Liver (tissue), 9 donors: ENCODE measurements around the gene HAUS8. TPM values are rescaled to one million over a fixed set of nuclear protein-coding genes. Genes with fewer than 3 reads are reported as not detected.

Source experiments
- DNase-seq: peaks from one replicate; pipeline ENCODE4 v3.0.0-alpha.2; 2017; ENCODE audit warnings: low spot score
- H3K27ac ChIP-seq, 2 donors: one replicate each; pipeline ENCODE4 v1.7.0; 2013; ENCODE audit warnings: inconsistent platforms in 2 of 2, low read length in 2 of 2, control low read depth in 1 of 2, low read depth in 1 of 2, mild to moderate bottlenecking in 1 of 2
- H3K27me3 ChIP-seq, 4 donors: one replicate each; pipeline versions ENCODE4 v1.6.1 to v1.7.0; 2013; ENCODE audit warnings: low read length in 3 of 4, inconsistent platforms in 1 of 4, mild to moderate bottlenecking in 1 of 4, moderate library complexity in 1 of 4; ENCODE audit not compliant: control insufficient read depth in 4 of 4, insufficient read depth in 4 of 4
- H3K36me3 ChIP-seq, 4 donors: one replicate each; pipeline versions ENCODE4 v1.6.1 to v1.7.0; 2013; ENCODE audit warnings: low read length in 3 of 4, mild to moderate bottlenecking in 3 of 4, low read depth in 1 of 4, moderate library complexity in 1 of 4; ENCODE audit not compliant: control insufficient read depth in 4 of 4, insufficient read depth in 3 of 4
- H3K4me1 ChIP-seq, 4 donors: one replicate each; pipeline versions ENCODE4 v1.6.1 to v1.7.0; 2013; ENCODE audit warnings: low read length in 3 of 4, mild to moderate bottlenecking in 3 of 4, moderate library complexity in 1 of 4; ENCODE audit not compliant: control insufficient read depth in 4 of 4, insufficient read depth in 4 of 4
- H3K4me3 ChIP-seq, 3 donors: one replicate each; pipeline versions ENCODE4 v1.6.1 to v1.7.0; 2013; ENCODE audit warnings: low read length in 3 of 3, control low read depth in 1 of 3, low read depth in 1 of 3, mild to moderate bottlenecking in 1 of 3
- H3K9ac ChIP-seq, 2 donors: one replicate each; pipeline ENCODE4 v1.7.0; 2013; ENCODE audit warnings: low read length in 2 of 2, mild to moderate bottlenecking in 2 of 2, moderate library complexity in 2 of 2, control low read depth in 1 of 2, low read depth in 1 of 2
- H3K9me3 ChIP-seq, 4 donors: one replicate each; pipeline versions ENCODE4 v1.6.1 to v1.7.0; 2013; ENCODE audit warnings: low read length in 3 of 4; ENCODE audit not compliant: control insufficient read depth in 4 of 4
- ATF3 ChIP-seq: IDR thresholded peaks from 2 replicates; pipeline ENCODE4 v1.6.1; 2016; ENCODE audit warnings: antibody characterized with exemption
- CTCF ChIP-seq: fragments of 150-350 bp; IDR thresholded peaks from 2 replicates; pipeline ENCODE4 v1.5.1; 2017; ENCODE audit warnings: improper control_type of control experiment, low read depth, low read length; ENCODE audit not compliant: missing input control
- EGR1 ChIP-seq, 2 donors: IDR thresholded peaks; 2 replicates each; pipeline ENCODE4 v1.6.1; 2016 to 2018; ENCODE audit warnings: antibody characterized with exemption in 2 of 2, low read depth in 2 of 2
- FOXA1 ChIP-seq: IDR thresholded peaks from 2 replicates; pipeline ENCODE4 v1.6.1; 2016; ENCODE audit warnings: antibody characterized with exemption
- FOXA2 ChIP-seq: IDR thresholded peaks from 2 replicates; pipeline ENCODE4 v1.6.1; 2016; ENCODE audit warnings: antibody characterized with exemption
- GABPA ChIP-seq, 2 donors: IDR thresholded peaks in 1 of 2; conservative IDR thresholded peaks in 1 of 2; 2 replicates each; pipeline ENCODE4 v1.6.1; 2016; ENCODE audit warnings: antibody characterized with exemption in 2 of 2, mild to moderate bottlenecking in 1 of 2, moderate library complexity in 1 of 2
- HNF4A ChIP-seq, 2 donors: conservative IDR thresholded peaks; 2 replicates each; pipeline ENCODE4 v1.6.1; 2016; ENCODE audit warnings: antibody characterized with exemption in 2 of 2, mild to moderate bottlenecking in 2 of 2
- HNF4G ChIP-seq: IDR thresholded peaks from 2 replicates; pipeline ENCODE4 v1.6.1; 2016; ENCODE audit warnings: antibody characterized with exemption
- JUND ChIP-seq, 2 donors: IDR thresholded peaks; 2 replicates each; pipeline ENCODE4 v1.6.1; 2016; ENCODE audit warnings: antibody characterized with exemption in 2 of 2
- MAX ChIP-seq: IDR thresholded peaks from 2 replicates; pipeline ENCODE4 v1.6.1; 2016; ENCODE audit warnings: antibody characterized with exemption
- NR2F2 ChIP-seq: IDR thresholded peaks from 2 replicates; pipeline ENCODE4 v1.6.1; 2016; ENCODE audit warnings: antibody characterized with exemption
- RXRA ChIP-seq, 2 donors: IDR thresholded peaks; 2 replicates each; pipeline ENCODE4 v1.6.1; 2017 to 2018; ENCODE audit warnings: antibody characterized with exemption in 2 of 2, mild to moderate bottlenecking in 1 of 2
- SP1 ChIP-seq: IDR thresholded peaks from 2 replicates; pipeline ENCODE4 v1.6.1; 2018; ENCODE audit warnings: antibody characterized with exemption, mild to moderate bottlenecking
- TAF1 ChIP-seq: conservative IDR thresholded peaks from 2 replicates; pipeline ENCODE4 v1.6.1; 2016; ENCODE audit warnings: antibody characterized with exemption, mild to moderate bottlenecking
- ZBTB33 ChIP-seq: IDR thresholded peaks from 2 replicates; pipeline ENCODE4 v1.6.1; 2016; ENCODE audit warnings: antibody characterized with exemption
- WGBS: extraction: QIAGEN DNeasy Blood & Tissue Kit; methylation state at CpG from one replicate; pipeline ENCODE4 v1.1.7; 2013; 5-methylcytosine and 5-hydroxymethylcytosine counted together
- polyA plus RNA-seq, 2 donors: library from polyadenylated mRNA; stranded (reverse) in 1 of 2; unstranded in 1 of 2; fragments of 200-250 nt in 1 of 2; fragments of >200 nt in 1 of 2; fragmentation: Nextera tagmentation in 1 of 2; extraction: Ambion mirVana in 1 of 2; gene quantifications; one replicate each; pipeline versions ENCODE4 v1.2.1 to v1.2.3, GENCODE V29; 2013 to 2015
- total RNA-seq, 2 donors: library from RNA; depleted of rRNA; stranded (reverse); fragments of >200 nt; gene quantifications; one replicate each; pipeline ENCODE4 v1.2.3, GENCODE V29; 2014
- donor health status: healthy.
- donor health status: healthy.
- donor health status: healthy.
- donor health status: healthy.
- donor health status: healthy.

HAUS8 gene
- total and polyA plus RNA-seq, 4 donors: 3.3 to 5.7 (median 3.8) TPM

DNA sequence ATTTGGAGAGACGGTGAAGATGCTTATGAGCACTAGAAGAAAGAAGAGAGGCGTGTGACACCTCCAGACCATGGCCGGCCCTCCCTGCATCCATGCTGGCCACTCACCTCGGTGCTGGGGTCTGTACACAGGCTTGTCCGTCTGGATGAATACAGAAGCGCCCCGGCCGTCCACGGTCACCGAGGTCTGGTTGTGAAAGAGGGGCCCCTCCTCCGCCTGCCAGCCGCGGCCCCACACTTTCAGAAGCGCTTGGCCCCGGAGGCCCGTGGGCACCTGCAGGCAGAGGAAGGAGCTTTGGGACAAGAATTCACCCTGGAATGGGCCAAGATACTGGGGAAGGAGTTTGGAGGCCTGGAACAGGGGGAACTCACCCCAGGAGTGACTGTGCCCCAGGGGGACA, 63.8 kb downstream of the HAUS8 start:
- TF ChIP-seq SP1 (no peak), HNF4G (no peak), GABPA (IDR thresholded peaks at IDR 0.05 in 1 of 2, conservative IDR thresholded peaks at IDR 0.05 in 1 of 2) (no peak), NR2F2 (no peak), FOXA2 (no peak), CTCF (no peak), ATF3 (no peak), HNF4A (conservative IDR thresholded peaks at IDR 0.05) (no peak), JUND (IDR thresholded peaks at IDR 0.05) (no peak), MAX (no peak), EGR1 (IDR thresholded peaks at IDR 0.05; ENCODE audit: low read depth in 2 of 2) (no peak), RXRA (IDR thresholded peaks at IDR 0.05) (no peak), TAF1 (no peak)

DNA sequence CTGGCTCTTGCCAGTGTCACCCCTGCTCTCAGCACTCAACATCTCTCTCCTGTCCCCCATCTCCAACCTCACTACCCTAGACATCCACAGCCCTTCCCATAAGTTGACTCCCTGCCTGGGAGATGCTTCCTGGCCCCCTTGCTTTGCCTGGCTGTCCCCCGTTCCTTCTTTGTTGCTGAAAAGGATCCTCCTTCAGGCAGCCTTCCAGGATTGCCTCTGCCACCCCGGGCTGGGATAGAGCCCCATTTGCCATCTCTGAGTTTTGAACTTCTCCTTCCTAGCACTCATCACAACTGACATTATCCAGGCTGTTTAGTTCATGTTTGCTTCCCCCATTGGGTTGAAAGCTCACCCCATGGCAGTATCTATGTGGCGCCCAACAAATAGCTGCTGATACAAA, 68.7 kb downstream of the HAUS8 start:
- Histone ChIP-seq H3K4me1 (no peaks in the 10 kb centered on the region), H3K9me3 (no peaks in the 10 kb centered on the region), H3K36me3 (no peaks in the 10 kb centered on the region), H3K27me3 (peaks cover 0 to 4% (median 0%) of the 10 kb centered on the region in 4 donors), H3K27ac (no peak overlapping the region), H3K4me3 (no peak overlapping the region), H3K9ac (no peak overlapping the region)
- 86% methylated on average over 3 of the region's 3 CpGs for WGBS
- no peak for DNase-seq
- no peak for TF ChIP-seq GABPA (IDR thresholded peaks at IDR 0.05 in 1 of 2, conservative IDR thresholded peaks at IDR 0.05 in 1 of 2)
- no peak for TF ChIP-seq TAF1
- TF ChIP-seq ATF3: no peak
- TF ChIP-seq SP1: no peak
- no peak for TF ChIP-seq MAX
- no peak for TF ChIP-seq HNF4A (conservative IDR thresholded peaks at IDR 0.05)
- TF ChIP-seq FOXA1: no peak
- no peak for TF ChIP-seq FOXA2
- no peak for TF ChIP-seq HNF4G
- no peak for TF ChIP-seq CTCF
- TF ChIP-seq ZBTB33: no peak
- TF ChIP-seq RXRA (IDR thresholded peaks at IDR 0.05): no peak
- TF ChIP-seq JUND (IDR thresholded peaks at IDR 0.05): no peak

More for the DNA sequence above, 63.8 kb downstream of the HAUS8 start:
- WGBS: 90% methylated on average over 16 of the region's 16 CpGs
- Histone ChIP-seq H3K27ac (no peak overlapping the region), H3K4me1 (no peaks in the 10 kb centered on the region), H3K27me3 (no peaks in the 10 kb centered on the region), H3K9me3 (no peaks in the 10 kb centered on the region), H3K4me3 (no peak overlapping the region), H3K36me3 (no peaks in the 10 kb centered on the region), H3K9ac (no peak overlapping the region)
- DNase-seq: no peak
